Measurements from ENCODE around the gene TMEM183A. TPM values are rescaled to one million over a fixed set of nuclear protein-coding genes. Genes with fewer than 3 reads are reported as not detected.

TMEM183A gene
- total and polyA plus RNA-seq, 10 of the 15 experiments (the other 5 are each of a cell fraction or from before 2014, with no cell fraction given): 12.3 to 103 (median 66.3) TPM

- BruUV-seq (replicated peaks): no TSS peak
- Histone ChIP-seq H3K36me3 (ENCODE audit: control insufficient read depth in 2 of 2, insufficient read depth in 2 of 2, low read length in 1 of 2) (no peaks in the 10 kb centered on the region; a peak in 2 of 4 replicates), H3K9me3 (replicated peaks; ENCODE audit: control insufficient read depth, insufficient read depth, low read length) (no peaks in the 10 kb centered on the region), H4K20me1 (ENCODE audit: control insufficient read depth, insufficient read depth) (no peaks in the 10 kb centered on the region), H3K27me3 (replicated peaks in 1 of 2; ENCODE audit: control insufficient read depth in 2 of 2, insufficient read depth in 2 of 2, low read length in 1 of 2) (no peaks in the 10 kb centered on the region), H3K4me1 (ENCODE audit: control insufficient read depth, insufficient read depth, low read length) (peaks cover 23% of the 10 kb centered on the region), H3K4me3 (no peak overlapping the region), H3K27ac (ENCODE audit: control insufficient read depth, insufficient read depth) (no peak overlapping the region), H3K79me2 (ENCODE audit: control insufficient read depth, insufficient read depth, low read length) (peaks cover 7% of the 10 kb centered on the region), H2AFZ (ENCODE audit: control insufficient read depth, low read depth, low read length) (no peak overlapping the region), H3K9ac (ENCODE audit: control insufficient read depth, insufficient read depth, low read length) (no peak overlapping the region), H3K4me2 (ENCODE audit: control insufficient read depth, insufficient read depth) (no peak overlapping the region; the same call in 1 of the 2 replicates)
- in situ Hi-C loops (cut with MboI): no loop called here
- TF ChIP-seq ZNF24 (IDR thresholded peaks at IDR 0.05) (no peak), SREBF2 (IDR thresholded peaks at IDR 0.05; ENCODE audit: low read length) (no peak), JUNB (IDR thresholded peaks at IDR 0.05) (no peak), CBX5 (IDR thresholded peaks at IDR 0.05; ENCODE audit: low read depth) (no peak)
- TF ChIP-seq, protein P1, sequence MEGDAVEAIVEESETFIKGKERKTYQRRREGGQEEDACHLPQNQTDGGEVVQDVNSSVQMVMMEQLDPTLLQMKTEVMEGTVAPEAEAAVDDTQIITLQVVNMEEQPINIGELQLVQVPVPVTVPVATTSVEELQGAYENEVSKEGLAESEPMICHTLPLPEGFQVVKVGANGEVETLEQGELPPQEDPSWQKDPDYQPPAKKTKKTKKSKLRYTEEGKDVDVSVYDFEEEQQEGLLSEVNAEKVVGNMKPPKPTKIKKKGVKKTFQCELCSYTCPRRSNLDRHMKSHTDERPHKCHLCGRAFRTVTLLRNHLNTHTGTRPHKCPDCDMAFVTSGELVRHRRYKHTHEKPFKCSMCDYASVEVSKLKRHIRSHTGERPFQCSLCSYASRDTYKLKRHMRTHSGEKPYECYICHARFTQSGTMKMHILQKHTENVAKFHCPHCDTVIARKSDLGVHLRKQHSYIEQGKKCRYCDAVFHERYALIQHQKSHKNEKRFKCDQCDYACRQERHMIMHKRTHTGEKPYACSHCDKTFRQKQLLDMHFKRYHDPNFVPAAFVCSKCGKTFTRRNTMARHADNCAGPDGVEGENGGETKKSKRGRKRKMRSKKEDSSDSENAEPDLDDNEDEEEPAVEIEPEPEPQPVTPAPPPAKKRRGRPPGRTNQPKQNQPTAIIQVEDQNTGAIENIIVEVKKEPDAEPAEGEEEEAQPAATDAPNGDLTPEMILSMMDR (IDR thresholded peaks at IDR 0.05 in 2 of 3, conservative IDR thresholded peaks at IDR 0.05 in 1 of 3; ENCODE audit: control insufficient read depth in 2 of 3, extremely low read depth in 1 of 3, insufficient read depth in 1 of 3, low read depth in 3 of 3, low read length in 3 of 3): no peak
- WGBS (ENCODE audit: insufficient coverage, insufficient replicate concordance, low lambda C conversion rate, missing lambda C conversion rate): 83% methylated on average over 3 of the region's 3 CpGs
- intact Hi-C loops (cut with micrococcal nuclease; ENCODE audit: unreplicated experiment): no loop called here
- ATAC-seq (no peak), DNase-seq (ENCODE audit: low read depth, low spot score) (no peak), FAIRE-seq (no peak)
- SMC1A ChIA-PET (ENCODE audit: uncharacterized antibody, unreplicated experiment): no interaction called here
- POLR2A ChIA-PET: interaction anchor here (0.6 kb wide), 1 partner anchor 1837 kb away, joined by 5 read pairs; no protein-coding TSS in a partner anchor
- RAD21 ChIA-PET (ENCODE audit: unreplicated experiment): no interaction called here
- CTCF ChIA-PET: interaction anchor here (1.5 kb wide), 1 partner anchor 11 kb away, joined by 4 read pairs; no protein-coding TSS in a partner anchor
Observed at GRCh38 chr1:202965422-202965821, 41.8 kb upstream of the TMEM183A start.

All from GM12878 (cell line).